ENCODE data around the gene GPATCH11. TPM values are rescaled to one million over a fixed set of nuclear protein-coding genes. Genes with fewer than 3 reads are reported as not detected.

Gene GPATCH11
- total RNA-seq, 4 donors from 2014 or later = 6.3 to 10.6 (median 7.6) TPM

- H3K9me3 ChIP-seq = no peaks in the 10 kb centered on the region
- WGBS, 2 donors (ENCODE audit: low coverage in 1 of 2) = 82 to 90% methylated on average over 4 of the region's 4 CpGs
- peaks cover 0 to 70% of the 10 kb centered on the region in 2 donors for H3K36me3 ChIP-seq
- H3K27me3 ChIP-seq = no peaks in the 10 kb centered on the region
- TF ChIP-seq EP300 (IDR thresholded peaks at IDR 0.05) (no peak), POLR2A (IDR thresholded peaks at IDR 0.05) (no peak), POLR2AphosphoS5 (IDR thresholded peaks at IDR 0.05) (no peak)
- TF ChIP-seq, protein P1, sequence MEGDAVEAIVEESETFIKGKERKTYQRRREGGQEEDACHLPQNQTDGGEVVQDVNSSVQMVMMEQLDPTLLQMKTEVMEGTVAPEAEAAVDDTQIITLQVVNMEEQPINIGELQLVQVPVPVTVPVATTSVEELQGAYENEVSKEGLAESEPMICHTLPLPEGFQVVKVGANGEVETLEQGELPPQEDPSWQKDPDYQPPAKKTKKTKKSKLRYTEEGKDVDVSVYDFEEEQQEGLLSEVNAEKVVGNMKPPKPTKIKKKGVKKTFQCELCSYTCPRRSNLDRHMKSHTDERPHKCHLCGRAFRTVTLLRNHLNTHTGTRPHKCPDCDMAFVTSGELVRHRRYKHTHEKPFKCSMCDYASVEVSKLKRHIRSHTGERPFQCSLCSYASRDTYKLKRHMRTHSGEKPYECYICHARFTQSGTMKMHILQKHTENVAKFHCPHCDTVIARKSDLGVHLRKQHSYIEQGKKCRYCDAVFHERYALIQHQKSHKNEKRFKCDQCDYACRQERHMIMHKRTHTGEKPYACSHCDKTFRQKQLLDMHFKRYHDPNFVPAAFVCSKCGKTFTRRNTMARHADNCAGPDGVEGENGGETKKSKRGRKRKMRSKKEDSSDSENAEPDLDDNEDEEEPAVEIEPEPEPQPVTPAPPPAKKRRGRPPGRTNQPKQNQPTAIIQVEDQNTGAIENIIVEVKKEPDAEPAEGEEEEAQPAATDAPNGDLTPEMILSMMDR (IDR thresholded peaks at IDR 0.05) = no peak
- no peak overlapping the region for H3K27ac ChIP-seq
- H3K4me1 ChIP-seq = peaks cover 0 to 8% (median 2%) of the 10 kb centered on the region in 3 donors
- no peak overlapping the region for H3K4me3 ChIP-seq
- ATAC-seq = no peak
These were observed 5.7 kb downstream of the GPATCH11 start for GRCh38 chr2:37090019-37090477.

- no peaks in the 10 kb centered on the region for H3K9me3 ChIP-seq
- H3K27ac ChIP-seq = no peak overlapping the region
- 82 to 90% methylated on average over 5 of the region's 5 CpGs for WGBS, 2 donors (ENCODE audit: low coverage in 1 of 2)
- H3K4me1 ChIP-seq = no peaks in the 10 kb centered on the region
- H3K36me3 ChIP-seq = peaks cover 0 to 87% of the 10 kb centered on the region in 2 donors
- no peak overlapping the region for H3K4me3 ChIP-seq
- no peaks in the 10 kb centered on the region for H3K27me3 ChIP-seq
- TF ChIP-seq, protein P1 (IDR thresholded peaks at IDR 0.05) = no peak
- no peak for TF ChIP-seq POLR2AphosphoS5 (IDR thresholded peaks at IDR 0.05)
- no peak for TF ChIP-seq POLR2A (IDR thresholded peaks at IDR 0.05)
- no peak for TF ChIP-seq EP300 (IDR thresholded peaks at IDR 0.05)
- no peak for ATAC-seq
These were observed 7.6 kb downstream of the GPATCH11 start for GRCh38 chr2:37091873-37092272.

DNA sequence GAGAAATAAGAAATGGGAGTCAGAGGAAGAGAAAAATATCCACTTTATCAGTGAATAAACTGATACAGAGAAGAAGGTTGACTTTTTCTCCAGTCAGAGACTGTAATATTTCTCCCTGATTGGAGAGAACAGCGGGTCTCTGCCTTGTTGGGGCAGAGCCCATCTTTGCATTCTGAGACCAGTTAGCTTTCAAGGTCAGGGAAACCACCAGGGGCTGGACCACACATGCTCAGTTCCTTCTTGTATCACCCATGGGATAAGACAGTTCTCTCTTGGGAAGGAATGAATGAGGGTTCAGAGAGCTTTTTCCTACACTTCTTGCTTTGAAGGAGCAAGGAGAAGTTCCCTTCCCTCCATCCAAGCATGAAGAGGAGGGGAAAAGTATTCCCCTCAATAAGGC is 12.2 kb downstream of the GPATCH11 start:
- no peak for ATAC-seq
- no peaks in the 10 kb centered on the region for H3K27me3 ChIP-seq
- H3K4me3 ChIP-seq = no peak overlapping the region
- no peaks in the 10 kb centered on the region for H3K4me1 ChIP-seq
- WGBS, 2 donors (ENCODE audit: low coverage in 1 of 2) = 86 to 90% methylated on average over 1 of the region's 1 CpG
- H3K36me3 ChIP-seq = peaks cover 0 to 90% of the 10 kb centered on the region in 2 donors
- no peaks in the 10 kb centered on the region for H3K9me3 ChIP-seq
- no peak overlapping the region for H3K27ac ChIP-seq
- no peak for TF ChIP-seq EP300 (IDR thresholded peaks at IDR 0.05)

DNA sequence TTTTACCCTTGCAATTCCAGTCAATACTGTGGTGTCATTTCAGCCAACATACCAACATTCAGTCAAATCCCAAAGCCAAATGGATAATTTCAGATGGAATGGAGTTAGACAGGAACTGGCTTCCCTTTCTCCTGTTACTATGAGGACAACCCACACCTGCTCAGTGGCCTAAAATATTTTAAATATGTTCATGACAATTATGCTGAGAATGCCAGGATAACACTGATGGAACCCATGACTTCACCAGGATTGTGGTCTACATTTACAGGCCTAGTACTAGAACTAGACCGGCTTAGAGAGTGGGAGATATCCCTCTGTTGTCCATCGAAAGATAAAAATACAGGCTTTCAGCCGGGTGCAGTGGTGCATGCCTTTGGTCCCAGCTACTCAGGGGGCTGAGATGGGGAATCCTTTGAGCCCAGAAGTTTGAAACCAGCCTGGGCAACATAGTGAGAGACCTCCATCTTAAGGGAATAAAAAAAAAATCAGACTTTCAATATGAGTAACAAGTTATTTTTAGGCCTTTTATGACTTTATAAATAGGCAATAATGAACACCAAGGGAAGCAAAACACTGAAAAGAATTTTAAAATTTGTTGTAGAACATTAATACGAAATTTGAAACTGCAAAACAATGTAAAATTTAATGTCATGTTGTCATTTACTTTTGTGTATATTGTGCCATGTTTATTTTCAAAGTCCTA is 14.2 kb downstream of the GPATCH11 start:
- no peak for ATAC-seq
- WGBS, 2 donors (ENCODE audit: low coverage in 1 of 2) = 81 to 83% methylated on average over 3 to 4 of the region's 4 CpGs
- Histone ChIP-seq H3K9me3 (no peaks in the 10 kb centered on the region), H3K4me1 (no peaks in the 10 kb centered on the region), H3K4me3 (no peak overlapping the region), H3K36me3 (peaks cover 0 to 93% of the 10 kb centered on the region in 2 donors), H3K27me3 (no peaks in the 10 kb centered on the region), H3K27ac (no peak overlapping the region)
- TF ChIP-seq POLR2AphosphoS5 (IDR thresholded peaks at IDR 0.05) = no peak
- TF ChIP-seq EP300 (IDR thresholded peaks at IDR 0.05) = no peak
- TF ChIP-seq, protein P1 (IDR thresholded peaks at IDR 0.05) = no peak
- TF ChIP-seq POLR2A (IDR thresholded peaks at IDR 0.05) = no peak

- TF ChIP-seq POLR2A (IDR thresholded peaks at IDR 0.05) (no peak), POLR2AphosphoS5 (IDR thresholded peaks at IDR 0.05) (no peak)
- WGBS, 2 donors (ENCODE audit: low coverage in 1 of 2) = 50 to 82% methylated on average over 1 of the region's 1 CpG
- ATAC-seq = no peak
- Histone ChIP-seq H3K4me1 (no peaks in the 10 kb centered on the region), H3K27ac (no peak overlapping the region), H3K9me3 (no peaks in the 10 kb centered on the region), H3K36me3 (peaks cover 0 to 92% of the 10 kb centered on the region in 2 donors), H3K27me3 (no peaks in the 10 kb centered on the region), H3K4me3 (no peak overlapping the region)
These were observed 15.7 kb downstream of the GPATCH11 start for GRCh38 chr2:37100054-37100453.

DNA sequence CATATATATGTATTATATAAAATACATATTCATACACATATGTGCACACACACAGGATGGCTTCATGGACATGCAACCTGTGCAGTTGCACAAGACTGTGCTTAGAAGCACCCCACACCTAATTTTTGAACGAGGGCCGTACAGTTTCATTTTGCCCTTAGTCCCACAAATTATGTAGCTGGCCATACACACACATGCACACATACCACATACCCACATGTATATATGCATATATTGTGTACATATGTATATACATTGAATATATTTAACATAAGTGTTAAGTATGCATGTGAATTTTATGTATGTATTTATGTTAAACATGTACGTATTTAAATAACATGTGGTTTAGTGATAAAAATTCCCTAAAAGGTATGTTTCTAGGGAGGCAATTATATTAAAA is 18.3 kb downstream of the GPATCH11 start:
- Histone ChIP-seq H3K4me1 (no peaks in the 10 kb centered on the region), H3K27ac (no peak overlapping the region), H3K4me3 (no peak overlapping the region), H3K36me3 (peaks cover 4 to 93% of the 10 kb centered on the region in 2 donors), H3K9me3 (no peaks in the 10 kb centered on the region), H3K27me3 (no peaks in the 10 kb centered on the region)
- TF ChIP-seq, protein P1 (IDR thresholded peaks at IDR 0.05) = no peak
- no peak for TF ChIP-seq POLR2AphosphoS5 (IDR thresholded peaks at IDR 0.05)
- TF ChIP-seq EP300 (IDR thresholded peaks at IDR 0.05) = no peak
- no peak for TF ChIP-seq POLR2A (IDR thresholded peaks at IDR 0.05)
- ATAC-seq = no peak
- 70 to 88% methylated on average over 3 of the region's 3 CpGs for WGBS, 2 donors (ENCODE audit: low coverage in 1 of 2)

All from gastroesophageal sphincter (tissue), 4 donors.